Stimulated activated CD8-positive, alpha-beta memory T cell treated with anti-CD3 and anti-CD28 coated beads, Interleukin-2, amount 100 ng/mL, for 48 hours (primary cell): ENCODE measurements around the gene PNPLA1.

Experiments used
- DNase-seq, 2 donors: peaks; one replicate each; pipeline ENCODE4 v3.0.0-alpha.2; 2020; ENCODE audit warnings: low read depth in 2 of 2

The PNPLA1 gene, protein sequence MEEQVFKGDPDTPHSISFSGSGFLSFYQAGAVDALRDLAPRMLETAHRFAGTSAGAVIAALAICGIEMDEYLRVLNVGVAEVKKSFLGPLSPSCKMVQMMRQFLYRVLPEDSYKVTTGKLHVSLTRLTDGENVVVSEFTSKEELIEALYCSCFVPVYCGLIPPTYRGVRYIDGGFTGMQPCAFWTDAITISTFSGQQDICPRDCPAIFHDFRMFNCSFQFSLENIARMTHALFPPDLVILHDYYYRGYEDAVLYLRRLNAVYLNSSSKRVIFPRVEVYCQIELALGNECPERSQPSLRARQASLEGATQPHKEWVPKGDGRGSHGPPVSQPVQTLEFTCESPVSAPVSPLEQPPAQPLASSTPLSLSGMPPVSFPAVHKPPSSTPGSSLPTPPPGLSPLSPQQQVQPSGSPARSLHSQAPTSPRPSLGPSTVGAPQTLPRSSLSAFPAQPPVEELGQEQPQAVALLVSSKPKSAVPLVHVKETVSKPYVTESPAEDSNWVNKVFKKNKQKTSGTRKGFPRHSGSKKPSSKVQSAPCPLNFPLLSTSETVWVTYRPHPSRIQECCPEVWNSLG

GRCh38 chr6:36269834-36270705, at the start of gene PNPLA1:
TSS of gene PNPLA1 (plus strand) at chr6:36270060. CDS start at chr6:36270460, 400 bp downstream.
- DNase-seq = no peak

DNA sequence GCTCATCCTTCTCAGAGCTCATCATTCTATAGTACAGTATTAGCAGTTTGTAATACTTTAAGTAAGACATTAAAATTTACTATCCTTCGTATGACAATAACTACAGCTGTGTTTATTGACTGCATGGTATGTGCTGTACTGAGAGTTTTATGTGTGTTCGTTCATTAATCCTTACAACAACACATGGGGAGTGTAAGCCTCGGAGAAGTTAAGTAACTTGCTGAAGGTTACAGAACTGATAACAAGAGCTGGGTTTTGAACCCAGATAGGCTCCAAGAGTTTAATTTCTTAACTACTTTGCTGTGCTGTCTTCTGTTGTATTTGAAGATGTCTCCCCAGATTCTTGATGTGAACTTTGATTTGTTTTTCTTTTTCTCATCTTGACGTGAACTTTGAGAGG, 49.6 kb upstream of the PNPLA1 start:
- DNase-seq = no peak

- DNase-seq = no peak
Observed at GRCh38 chr6:36221674-36222073, 48.2 kb upstream of the PNPLA1 start.

- DNase-seq = no peak
Observed at GRCh38 chr6:36222924-36223323, 46.9 kb upstream of the PNPLA1 start.

DNA sequence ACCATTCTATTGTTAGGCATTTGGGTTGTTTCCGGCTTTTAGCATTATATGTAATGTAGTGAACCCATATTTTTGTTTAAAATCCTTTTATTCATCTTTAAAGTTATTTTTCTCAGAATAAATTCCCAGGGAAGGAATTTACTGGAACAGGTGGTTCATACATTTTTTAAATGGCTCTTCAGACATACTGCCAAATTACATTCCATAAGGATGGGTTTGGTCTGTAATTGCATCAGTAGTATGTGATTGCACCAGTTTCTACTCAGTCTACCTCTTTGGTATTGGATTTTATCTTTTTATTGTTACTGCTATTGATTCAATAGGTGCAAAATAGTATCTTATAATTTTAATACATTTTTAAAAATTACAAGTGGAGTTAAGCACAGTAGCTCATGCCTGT, 46.2 kb upstream of the PNPLA1 start:
- no peak for DNase-seq

DNA sequence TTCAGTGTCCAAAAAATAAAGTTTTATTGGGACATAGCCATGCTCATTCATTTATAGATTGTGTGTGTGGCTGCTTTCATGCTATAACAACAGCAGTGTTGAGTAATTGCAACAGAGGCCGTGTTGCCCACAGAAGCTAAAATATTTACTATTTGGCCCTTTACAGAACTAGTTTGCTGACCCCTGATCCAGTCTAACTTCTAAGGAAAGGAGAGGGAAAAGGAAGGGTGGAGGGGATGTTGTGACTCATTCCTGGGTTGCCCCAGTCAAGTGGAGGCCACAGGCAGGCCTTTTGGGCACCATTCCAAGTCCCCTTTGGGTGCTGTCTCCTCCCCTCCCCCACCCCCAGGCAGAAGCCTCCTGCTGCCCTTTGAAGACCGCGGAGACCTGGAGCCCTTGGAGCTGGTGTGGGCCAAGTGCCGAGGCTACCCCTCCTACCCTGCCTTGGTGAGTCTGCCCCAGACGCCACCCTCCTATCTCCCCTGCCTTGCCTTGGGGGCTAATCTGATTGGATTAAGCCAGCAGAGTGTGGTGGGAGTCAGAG, 44.9 kb upstream of the PNPLA1 start:
- no peak for DNase-seq

GRCh38 chr6:36226438-36227047, 43.3 kb upstream of the PNPLA1 start:
- DNase-seq = no peak

DNA sequence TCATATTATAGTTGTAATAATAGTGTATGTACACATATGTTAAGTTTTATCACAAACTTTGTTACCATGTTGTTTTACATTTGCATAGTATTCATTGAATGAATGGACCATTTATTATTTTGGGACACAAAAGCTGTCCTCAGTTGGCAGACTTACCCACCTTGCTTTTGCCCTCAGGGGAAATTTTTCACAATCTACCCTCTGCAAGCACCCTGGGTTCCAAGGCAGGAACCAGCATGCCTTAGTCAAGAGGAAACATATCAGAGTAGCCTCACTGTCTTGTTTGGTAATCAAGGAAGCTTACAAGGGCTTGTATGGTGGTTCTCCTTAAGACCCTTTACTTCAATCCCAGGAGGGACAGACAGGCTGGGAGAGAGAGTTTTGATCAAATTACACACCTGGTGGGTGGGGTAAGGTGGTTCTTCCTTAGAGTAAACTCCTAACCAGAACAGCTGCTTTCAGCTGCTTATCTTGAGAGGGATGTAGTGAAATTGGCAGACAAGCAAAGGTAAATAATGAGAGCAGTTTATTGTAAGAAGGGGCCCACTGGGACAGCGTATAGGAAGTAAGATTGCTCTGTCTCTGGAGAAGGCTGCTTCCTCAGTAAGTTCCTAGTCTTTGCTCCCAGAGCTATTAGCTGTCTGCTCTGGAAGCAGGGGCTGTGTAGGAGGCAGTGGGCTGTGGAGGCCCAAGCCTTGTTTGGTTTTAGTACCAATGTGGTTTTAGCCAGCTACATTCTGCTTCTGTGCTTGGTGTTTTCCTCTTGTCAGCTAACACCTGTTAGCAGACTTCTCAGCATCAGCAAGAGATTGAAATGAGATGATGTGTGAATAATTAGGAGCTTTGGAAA, 42.3 kb upstream of the PNPLA1 start:
- DNase-seq = no peak

- no peak for DNase-seq
Observed at GRCh38 chr6:36229223-36229622, 40.6 kb upstream of the PNPLA1 start.

DNA sequence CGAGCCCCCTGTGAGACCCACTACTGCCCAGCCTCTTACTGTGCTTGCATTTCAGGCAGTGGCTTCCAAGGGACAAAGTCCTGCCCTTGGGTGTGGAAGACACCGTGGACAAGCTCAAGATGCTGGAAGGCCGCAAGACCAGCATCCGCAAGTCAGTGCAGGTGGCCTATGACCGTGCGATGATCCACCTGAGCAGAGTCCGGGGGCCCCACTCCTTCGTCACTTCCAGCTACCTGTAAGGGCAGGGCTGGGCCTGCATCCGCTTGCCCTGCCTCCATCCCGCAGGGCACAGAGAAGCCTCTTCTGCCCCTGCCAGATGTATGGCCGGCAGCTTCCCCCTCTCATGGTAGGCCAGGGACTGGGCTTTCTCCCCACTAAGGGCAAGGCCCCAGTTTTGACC, 39.5 kb upstream of the PNPLA1 start:
- no peak for DNase-seq

GRCh38 chr6:36232172-36232571, 37.7 kb upstream of the PNPLA1 start:
- DNase-seq = no peak

DNA sequence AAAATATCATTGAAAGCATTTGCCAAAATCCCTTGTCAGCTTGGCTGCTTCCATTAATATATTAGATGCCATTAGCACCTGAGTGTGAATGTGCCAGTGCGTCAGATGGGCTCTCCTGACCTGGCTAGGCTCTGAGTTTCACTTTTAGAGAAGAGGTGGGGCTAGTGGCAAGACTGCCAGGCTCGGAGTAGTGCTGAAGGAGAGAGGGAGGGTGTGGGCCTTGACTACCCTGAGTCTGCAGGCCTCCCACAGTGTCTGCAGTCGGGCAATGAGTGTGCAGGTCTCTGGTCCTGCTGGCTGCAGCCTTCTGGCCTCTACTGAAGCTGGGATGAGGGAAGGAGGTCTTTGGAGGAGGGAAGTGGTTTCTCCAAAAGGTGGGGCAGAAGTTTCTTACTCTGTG, 34.6 kb upstream of the PNPLA1 start:
- no peak for DNase-seq

GRCh38 chr6:36235862-36236261, 34.0 kb upstream of the PNPLA1 start:
- no peak for DNase-seq

GRCh38 chr6:36239774-36240173, 30.1 kb upstream of the PNPLA1 start:
- no peak for DNase-seq

GRCh38 chr6:36241728-36242127, 28.1 kb upstream of the PNPLA1 start:
- DNase-seq = no peak

- no peak for DNase-seq
Observed at GRCh38 chr6:36242161-36242560, 27.7 kb upstream of the PNPLA1 start.

DNA sequence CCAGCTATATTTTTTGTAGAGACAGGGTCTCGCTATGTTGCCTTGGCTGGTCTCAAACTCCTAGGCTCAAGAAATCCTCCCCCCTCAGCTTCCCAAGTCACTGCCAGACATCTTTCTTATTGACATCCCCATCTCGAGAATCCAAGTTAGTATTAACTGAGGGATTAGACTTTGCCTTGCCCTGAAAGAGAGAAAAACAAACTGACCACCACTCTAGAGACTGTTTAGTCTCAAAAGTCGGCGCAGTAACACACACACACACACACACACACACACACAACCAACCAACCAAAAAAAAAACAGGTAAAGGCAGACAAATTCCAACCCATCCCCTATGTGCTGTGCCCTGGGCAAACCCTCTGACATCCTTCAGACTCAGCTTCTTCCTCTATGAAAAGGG, 27.2 kb upstream of the PNPLA1 start:
- no peak for DNase-seq

- DNase-seq = no peak
Observed at GRCh38 chr6:36243562-36244212, 26.2 kb upstream of the PNPLA1 start.

DNA sequence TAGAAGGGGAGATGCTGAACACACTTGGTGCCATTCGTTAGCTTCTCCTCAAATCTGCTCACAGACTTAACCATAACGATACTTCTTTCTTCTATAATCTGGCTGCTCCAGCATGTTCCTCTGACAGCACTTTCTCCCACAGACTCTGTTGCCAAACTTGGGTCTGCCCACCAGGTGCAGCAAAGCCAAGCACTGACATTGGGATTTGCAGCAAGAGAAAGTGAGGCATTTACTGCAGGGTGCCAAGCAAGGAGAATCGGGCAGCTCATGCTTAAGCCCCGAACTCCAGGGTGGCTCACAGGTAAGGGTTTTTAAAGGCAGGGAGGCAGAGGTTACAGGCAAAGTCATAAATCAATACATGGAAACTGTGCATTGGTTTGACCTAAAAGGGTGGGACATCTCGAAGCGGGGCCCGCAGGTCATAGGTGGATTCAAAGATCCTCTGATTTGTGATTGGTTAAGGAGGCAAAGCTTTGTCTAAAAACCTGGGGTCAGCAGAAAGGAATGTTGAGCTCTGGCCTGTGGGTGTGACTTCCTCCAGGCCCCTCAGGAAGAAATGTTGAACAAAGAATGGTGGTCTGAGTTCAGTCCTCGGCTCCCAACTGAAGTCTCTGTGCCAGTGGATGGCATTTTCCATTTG, 25.1 kb upstream of the PNPLA1 start:
- no peak for DNase-seq

DNA sequence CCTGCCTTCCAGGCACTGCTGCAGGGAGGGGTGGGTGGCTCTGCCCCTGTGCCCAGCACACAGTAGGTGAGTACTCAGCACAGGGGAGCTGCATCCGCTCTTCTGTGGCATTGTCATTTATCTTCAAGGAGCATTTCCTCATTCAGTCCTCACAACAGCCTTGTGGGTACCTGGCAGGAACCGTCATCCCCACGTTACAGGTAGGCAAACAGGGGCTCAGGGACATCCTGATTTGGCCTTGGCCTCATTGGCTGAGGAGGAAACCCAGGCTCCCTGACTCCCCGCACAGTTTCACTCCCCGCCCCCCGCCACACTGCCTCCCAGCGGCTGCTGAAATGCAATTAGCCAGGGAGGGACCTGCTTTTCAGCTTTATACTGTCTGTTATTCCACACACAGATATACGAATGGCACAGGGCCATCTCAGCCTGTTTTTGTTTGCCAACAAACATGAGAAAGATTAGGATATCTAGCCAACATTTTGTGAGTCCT, 24.2 kb upstream of the PNPLA1 start:
- no peak for DNase-seq
